ENCODE data around the gene ANO10.

ANO10 gene

DNA sequence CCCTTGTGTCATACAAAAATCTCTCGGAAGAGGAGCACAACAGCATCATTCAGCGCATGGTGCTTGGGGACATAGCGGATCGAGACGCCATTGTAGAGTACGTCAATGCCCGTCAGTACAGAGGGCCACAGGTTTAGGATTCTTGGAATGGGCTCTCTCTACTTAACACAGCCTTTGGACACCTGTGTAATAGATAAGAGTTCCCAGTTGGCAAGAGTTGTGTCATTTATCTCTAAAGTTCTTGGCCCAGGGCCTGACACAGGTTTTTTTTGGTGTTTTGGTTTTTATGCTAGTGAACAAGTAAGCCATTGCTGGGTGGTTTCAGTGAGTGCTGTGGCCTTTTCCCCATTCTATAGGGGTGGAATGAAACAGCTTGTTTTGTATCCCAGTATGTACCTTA lies 281.4 kb downstream of the ANO10 start:
- no peak for DNase-seq

DNA sequence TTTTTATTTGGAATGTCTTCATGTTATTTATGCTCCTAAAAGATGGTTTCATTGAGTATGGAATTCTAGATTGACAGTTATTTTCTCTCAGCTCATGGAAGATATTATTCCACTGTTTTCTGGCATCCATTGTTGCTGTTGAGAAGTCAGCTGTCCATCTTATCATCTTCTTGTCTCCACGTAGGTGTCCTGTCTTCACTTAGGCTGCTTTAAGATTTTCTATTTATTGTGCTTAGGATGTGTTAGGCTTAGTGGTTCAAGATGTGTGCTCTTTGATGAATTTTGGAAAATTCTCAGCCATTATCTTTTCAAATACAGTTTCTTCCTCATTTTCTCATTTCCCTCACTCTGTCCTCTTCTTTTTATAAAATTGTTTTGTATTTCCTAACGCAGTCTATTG lies 283.5 kb downstream of the ANO10 start:
- no peak for DNase-seq

DNA sequence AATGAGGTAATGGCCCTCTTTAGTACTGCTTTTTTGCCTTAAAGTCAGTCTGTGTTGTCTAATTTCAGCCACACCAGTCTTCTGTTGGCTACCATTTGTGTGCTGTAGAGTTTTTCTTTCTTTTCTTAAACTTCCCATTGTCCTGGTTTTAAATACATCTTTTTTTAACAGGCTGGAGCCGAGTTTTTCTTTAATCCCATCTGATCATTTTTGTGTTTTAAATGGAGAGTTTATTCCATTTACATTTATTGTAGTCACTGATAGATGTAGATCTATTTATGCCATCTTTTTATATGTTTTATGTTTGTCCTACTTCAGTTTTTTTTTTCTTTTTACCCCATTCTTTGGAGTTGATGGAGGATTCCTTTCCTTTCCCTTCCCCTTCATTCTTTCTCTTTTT lies 286.0 kb downstream of the ANO10 start:
- no peak for DNase-seq

DNA sequence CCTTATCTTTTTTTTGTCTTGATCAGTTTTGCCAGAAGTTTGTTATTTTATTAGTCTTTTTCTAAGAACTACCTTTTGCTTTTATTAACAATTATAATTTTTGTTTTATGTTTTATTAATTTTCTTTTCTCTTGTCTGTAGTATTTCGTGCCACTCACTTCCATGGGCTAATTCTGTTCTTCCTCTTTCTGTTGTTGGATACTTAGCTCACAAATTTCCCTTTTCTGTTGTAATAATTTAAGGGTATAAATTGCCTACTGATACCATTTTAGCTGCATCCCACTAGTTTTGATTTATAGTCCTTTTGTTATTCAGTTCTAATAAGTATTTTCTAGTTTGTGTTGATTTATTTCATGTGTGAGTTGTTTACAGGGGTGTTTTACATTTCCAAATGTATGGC lies 286.8 kb downstream of the ANO10 start:
- no peak for DNase-seq

DNA sequence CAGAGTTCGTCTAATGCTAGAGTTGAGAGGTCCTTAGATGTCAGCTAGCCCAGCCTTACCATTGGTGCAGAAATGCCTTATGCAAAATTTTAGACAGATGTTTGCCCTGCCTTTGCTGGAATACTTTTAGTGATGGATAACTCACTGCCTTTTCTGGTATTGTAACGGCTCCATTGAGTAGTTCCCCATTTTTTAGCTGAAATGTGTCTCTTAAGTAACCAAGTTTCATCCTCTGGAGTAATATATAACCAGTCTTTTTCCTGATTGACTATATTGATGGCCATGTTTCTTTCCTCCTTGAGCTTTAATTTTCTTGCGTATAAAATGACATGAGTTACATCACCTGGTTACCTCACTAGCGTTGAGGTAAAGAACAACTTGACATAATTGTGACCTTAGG lies 290.4 kb downstream of the ANO10 start:
- DNase-seq, result no peak

DNA sequence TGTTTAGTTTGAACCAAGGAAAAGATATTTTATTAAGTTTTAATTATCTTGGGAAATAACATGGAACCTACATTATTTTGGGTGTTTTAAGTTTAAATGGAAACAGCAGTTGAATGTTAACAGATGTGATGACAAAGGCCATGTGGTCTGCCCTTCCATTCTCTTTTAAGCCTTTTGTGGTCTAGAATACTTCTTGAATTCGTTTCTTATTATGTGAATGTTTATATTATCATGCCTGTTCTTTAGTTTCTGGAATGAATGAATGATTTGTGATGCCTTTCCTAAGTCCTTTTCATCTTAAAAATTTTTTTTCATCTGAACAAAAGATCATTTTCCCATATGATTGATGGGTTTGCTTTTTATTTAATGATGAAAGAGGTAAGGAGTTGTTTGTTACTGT lies 290.8 kb downstream of the ANO10 start:
- DNase-seq, result no peak

DNA sequence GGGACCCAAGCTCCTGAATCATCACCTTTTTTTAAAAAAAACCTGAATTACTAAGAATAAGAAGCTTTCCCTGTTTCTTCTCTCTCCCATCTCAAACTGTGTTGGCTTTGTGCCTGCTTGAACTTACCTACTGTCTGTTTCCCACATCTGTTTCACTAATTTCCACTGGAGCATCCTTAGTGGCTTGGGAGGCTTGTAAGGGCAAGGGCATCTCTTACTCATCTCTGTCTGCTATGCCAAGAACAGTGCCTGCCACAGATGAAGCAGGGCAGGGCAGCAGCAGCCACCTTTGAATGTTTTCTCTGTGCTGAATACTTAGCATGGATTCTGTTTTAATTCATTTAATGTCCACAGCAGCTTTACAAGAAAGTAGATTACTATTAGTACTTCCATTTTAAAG lies 293.2 kb downstream of the ANO10 start:
- no peak for DNase-seq

DNA sequence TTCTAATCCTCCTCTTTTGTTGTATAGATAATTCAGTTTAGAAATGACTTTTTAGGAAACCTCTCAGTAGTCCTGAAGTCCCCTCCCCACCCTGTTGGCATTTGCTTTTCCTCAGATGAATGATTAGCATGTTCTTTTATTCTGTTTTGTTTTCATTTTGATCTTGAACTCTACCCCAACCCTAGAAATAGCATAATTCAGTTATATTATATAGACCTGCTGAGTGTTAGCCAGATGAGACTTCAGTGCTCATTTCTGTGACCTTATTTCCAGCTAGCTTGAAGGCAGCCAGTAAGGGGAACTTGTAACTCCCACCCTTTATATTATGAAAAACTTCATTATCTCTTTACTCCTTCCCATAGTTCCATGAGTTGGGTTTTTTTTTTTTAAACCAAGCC lies 294.2 kb downstream of the ANO10 start:
- no peak for DNase-seq

DNA sequence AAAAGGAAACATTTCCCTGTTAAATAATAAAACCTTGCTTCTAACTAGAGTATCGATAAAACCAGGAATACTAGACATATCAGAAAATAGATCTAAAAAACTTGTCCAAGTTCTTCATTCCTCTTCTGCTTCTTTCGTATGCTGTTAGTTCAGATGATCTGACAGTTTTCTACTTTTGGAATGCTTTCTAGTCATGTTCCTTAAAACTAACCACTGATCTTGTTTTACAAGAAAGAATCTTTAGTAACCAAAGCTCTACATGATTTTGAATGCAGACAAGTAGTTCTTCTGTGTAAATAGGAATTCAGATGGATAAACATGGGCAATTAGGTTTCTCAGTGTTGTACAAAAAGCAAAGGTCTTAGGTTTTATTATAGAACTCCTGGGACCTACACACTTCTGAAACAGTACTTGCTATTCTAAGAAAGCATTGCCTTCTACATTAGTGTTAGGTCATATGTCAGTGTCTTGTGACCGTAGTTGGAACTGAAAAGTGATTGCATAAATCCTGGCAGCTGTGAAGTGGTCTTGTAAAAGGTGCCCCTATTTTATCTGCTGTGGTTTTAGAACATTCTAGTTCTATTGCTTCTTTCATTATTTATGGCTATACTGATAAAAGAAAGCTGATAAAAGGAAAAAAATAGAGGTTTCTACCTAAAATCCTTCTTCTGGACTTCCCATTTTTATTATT lies 294.8 kb downstream of the ANO10 start:
- no peak for DNase-seq

DNA sequence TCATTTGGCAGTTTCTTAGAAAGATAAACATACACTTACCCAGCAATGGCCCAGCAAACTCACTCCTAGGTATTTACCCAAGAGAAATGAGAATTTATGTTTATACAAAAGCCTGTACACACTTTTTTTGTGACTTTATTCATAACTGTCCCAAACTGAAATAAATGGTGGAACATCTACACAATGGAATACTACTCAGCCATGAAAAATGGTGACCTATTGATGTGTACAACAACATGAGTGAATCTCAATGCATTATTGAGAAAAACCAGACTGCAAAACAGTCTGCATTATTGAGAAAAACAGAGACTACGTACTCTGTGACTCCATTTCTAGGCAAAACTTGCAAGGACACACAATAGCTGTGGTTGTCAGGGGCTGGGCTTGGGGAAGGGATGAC lies 298.3 kb downstream of the ANO10 start:
- no peak for DNase-seq

DNA sequence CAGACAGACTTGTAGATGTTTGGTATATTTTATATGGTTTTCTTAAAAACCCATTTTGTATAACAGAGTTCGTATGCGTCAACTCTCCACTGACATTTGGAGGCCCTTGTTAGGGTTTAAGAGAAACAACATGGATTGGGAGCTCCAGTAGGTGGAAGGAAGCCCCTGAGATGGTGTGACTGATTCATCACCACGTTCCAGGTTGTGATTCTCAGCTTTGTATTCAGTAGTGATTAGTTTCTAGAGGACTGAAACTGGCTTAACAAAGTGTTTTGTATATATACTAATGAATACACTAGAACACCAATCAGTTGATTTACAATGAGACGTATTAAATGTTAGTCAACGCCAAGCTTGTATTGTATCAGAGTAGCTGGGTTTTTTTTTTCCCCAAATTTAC lies 301.5 kb downstream of the ANO10 start:
- DNase-seq, result no peak

DNA sequence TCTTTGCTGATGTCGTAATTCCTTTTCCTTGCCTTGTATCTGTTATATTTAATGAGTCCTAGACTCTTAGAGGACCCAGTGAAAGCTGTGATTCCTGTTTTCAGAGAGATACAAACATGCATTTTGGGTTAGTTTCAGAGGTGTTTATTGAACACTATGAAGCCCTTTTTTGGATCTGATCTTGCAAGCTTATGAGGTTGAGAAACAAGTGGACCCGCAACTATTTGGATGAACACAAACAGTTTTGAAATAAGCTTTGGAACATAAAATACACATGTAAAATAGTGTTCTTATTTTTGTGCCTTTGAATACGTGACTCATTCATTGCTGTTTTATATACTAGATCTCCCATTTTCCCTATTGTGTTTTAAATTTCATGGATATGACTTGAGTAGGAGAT lies 302.0 kb downstream of the ANO10 start:
- DNase-seq, result no peak

DNA sequence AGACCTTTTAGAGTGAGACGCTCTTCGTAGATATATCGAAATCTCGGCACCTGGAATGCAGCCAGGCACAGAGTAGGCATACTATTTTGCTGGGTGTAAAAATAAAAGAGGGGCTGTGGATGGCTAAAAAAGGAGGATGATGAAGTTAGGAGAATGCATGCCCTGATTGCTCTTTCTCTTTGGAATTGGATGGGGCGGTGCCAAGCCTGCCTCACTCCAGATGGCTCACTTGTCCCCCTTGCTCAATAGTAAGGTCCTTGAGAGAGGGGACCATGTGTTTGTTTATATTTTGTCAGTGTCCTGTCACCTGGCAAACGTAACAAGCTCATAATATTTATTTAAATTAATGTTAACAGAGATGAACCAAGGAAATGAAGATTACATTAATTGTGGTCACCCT lies 302.4 kb downstream of the ANO10 start:
- no peak for DNase-seq

DNA sequence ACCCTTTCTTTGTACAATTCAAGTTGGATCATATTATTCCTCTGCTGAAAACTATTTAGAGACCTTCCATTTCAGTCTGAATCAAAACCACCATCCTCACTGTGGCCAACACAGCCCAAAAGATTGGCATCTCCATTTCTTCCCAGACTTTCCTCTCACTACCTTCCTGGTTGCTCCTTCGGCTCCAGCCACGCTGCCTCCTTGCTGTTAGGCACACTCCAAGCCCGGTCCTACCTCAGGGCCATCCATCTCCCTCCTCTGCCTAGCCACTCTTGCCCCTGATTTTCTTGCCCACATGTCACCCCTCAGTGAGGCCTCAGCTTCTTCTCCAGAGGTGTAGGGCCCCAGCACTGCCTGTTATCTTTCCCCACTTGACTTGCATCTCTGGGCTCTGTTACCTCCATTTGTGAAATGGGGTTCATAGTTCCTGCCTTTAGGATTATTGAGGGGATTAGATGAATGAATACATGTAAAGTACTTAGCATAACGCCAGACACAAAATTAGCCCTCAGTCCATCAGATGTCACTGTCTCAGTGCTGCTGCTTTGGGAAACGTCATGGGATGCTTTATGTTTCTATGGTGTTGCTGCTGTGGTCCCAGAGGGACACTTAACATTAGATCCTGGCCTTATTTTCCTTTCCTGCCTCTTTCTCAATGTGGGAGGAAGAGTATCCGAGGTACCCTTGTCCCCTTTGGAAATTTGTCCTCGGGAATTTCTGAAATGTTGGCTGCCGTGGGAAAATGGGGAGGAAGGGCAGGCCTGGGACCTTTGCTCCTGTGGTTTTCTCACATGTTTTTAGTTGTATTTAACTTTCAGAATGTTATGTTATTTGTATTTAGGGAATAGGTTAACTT lies 304.1 kb downstream of the ANO10 start:
- DNase-seq, result no peak

DNA sequence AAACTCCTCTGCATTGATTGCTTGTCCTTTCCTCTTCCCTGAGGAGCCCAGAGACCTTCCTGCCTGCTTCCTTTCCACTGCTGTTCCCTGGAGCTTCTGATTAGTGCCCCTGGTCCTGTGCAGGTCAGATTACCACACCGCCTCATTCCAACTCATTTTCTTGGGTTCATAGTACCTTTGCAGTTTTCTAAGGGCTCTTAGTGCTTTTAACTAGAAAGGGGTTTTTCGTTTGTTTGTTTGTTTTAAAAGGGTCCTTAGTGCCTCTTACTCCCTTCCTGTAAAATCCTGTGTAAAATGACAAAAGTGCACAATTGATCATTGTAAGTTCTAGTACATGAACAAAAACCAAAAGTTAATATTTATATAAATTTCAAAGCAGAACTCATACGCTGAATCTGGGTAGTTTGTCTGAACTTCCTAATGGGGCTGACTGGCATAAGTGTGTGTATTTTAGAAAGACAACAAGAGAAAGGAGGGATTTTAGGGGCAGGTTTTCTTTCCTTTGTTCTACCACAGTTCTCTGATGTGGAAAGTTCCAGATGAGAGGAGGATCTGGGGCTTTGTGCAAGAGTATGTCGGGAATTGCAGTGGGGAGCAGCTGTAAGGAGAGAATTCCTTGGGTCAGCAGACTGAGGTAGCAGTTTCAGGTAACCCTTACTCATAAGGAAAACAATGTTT lies 304.9 kb downstream of the ANO10 start:
- DNase-seq, result no peak
